H9 (cell line): ENCODE data around the gene IQSEC2. TPM values are rescaled to one million over a fixed set of nuclear protein-coding genes. Genes with fewer than 3 reads are reported as not detected.

Experiments
- DNase-seq: peaks from one replicate; pipeline ENCODE4 v3.0.0-alpha.2; 2017
- H2AFZ ChIP-seq: one replicate; pipeline ENCODE4 v1.6.1; 2013; ENCODE audit warnings: mild to moderate bottlenecking, low read length, control low read depth, moderate library complexity
- H2AK5ac ChIP-seq: 2 replicates; pipeline ENCODE4 v1.6.1; 2013; ENCODE audit warnings: low read length, control low read depth, mixed read lengths; ENCODE audit not compliant: insufficient read length
- H2BK120ac ChIP-seq: one replicate; pipeline ENCODE4 v1.6.1; 2013; ENCODE audit warnings: low read depth, mild to moderate bottlenecking, low read length, control low read depth, inconsistent platforms; ENCODE audit not compliant: poor library complexity, severe bottlenecking
- H2BK12ac ChIP-seq: 2 replicates; pipeline ENCODE4 v1.6.1; 2013; ENCODE audit warnings: low read length, control low read depth, mixed read lengths, low read depth; ENCODE audit not compliant: insufficient read length
- H2BK15ac ChIP-seq: 2 replicates; pipeline ENCODE4 v1.6.1; 2013; ENCODE audit warnings: low read depth, low read length, control low read depth
- H2BK20ac ChIP-seq: one replicate; pipeline ENCODE4 v1.6.1; 2013; ENCODE audit warnings: low read depth, mild to moderate bottlenecking, low read length, control low read depth, inconsistent platforms; ENCODE audit not compliant: poor library complexity, severe bottlenecking
- H2BK5ac ChIP-seq: 2 replicates; pipeline ENCODE4 v1.6.1; 2013; ENCODE audit warnings: low read length, control low read depth, mixed read lengths; ENCODE audit not compliant: insufficient read length
- H3K14ac ChIP-seq: 2 replicates; pipeline ENCODE4 v1.6.1; 2013; ENCODE audit warnings: low read length, control low read depth; ENCODE audit not compliant: insufficient read depth
- H3K18ac ChIP-seq: 2 replicates; pipeline ENCODE4 v1.6.1; 2013; ENCODE audit warnings: low read depth, mild to moderate bottlenecking, mixed read lengths, low read length, control low read depth; ENCODE audit not compliant: insufficient read length
- H3K23ac ChIP-seq: 2 replicates; pipeline ENCODE4 v1.6.1; 2013; ENCODE audit warnings: low read length, control low read depth, mixed read lengths, low read depth; ENCODE audit not compliant: insufficient read length
- H3K23me2 ChIP-seq: 2 replicates; pipeline ENCODE4 v1.6.1; 2013; ENCODE audit warnings: low read depth, mild to moderate bottlenecking, mixed read lengths, low read length, control low read depth; ENCODE audit not compliant: insufficient read length, poor library complexity, severe bottlenecking
- H3K27ac ChIP-seq: 2 replicates; pipeline ENCODE4 v1.5.1; 2013; ENCODE audit warnings: low read length, control low read depth, mixed read lengths, low read depth; ENCODE audit not compliant: insufficient read length
- H3K27me3 ChIP-seq: 2 replicates; pipeline ENCODE4 v1.6.1; 2013; ENCODE audit warnings: low read length, control low read depth, inconsistent platforms; ENCODE audit not compliant: insufficient read depth
- H3K4ac ChIP-seq: 2 replicates; pipeline ENCODE4 v1.6.1; 2013; ENCODE audit warnings: low read depth, mild to moderate bottlenecking, control low read depth, inconsistent platforms, low read length, moderate library complexity
- H3K4me1 ChIP-seq: 2 replicates; pipeline ENCODE4 v1.6.1; 2013; ENCODE audit warnings: low read length, control low read depth, inconsistent platforms; ENCODE audit not compliant: insufficient read depth
- H3K4me2 ChIP-seq: 2 replicates; pipeline ENCODE4 v1.6.1; 2013; ENCODE audit warnings: low read length, control low read depth, mixed read lengths; ENCODE audit not compliant: insufficient read length, insufficient read depth
- H3K56ac ChIP-seq: 2 replicates; pipeline ENCODE4 v1.6.1; 2013; ENCODE audit warnings: low read depth, mild to moderate bottlenecking, mixed read lengths, low read length, control low read depth; ENCODE audit not compliant: insufficient read length
- H3K79me1 ChIP-seq: 2 replicates; pipeline ENCODE4 v1.6.1; 2013; ENCODE audit warnings: low read depth, mild to moderate bottlenecking, moderate library complexity, low read length, control low read depth, inconsistent platforms; ENCODE audit not compliant: insufficient read depth, poor library complexity, severe bottlenecking
- H3K79me2 ChIP-seq: 2 replicates; pipeline ENCODE4 v1.6.1; 2013; ENCODE audit warnings: low read length, control low read depth, inconsistent platforms; ENCODE audit not compliant: insufficient read depth
- H3K9ac ChIP-seq: 2 replicates; pipeline ENCODE4 v1.6.1; 2013; ENCODE audit warnings: low read length, control low read depth, mixed read lengths; ENCODE audit not compliant: insufficient read length; ENCODE audit errors: extremely low read depth
- H3K9me3 ChIP-seq: one replicate; pipeline ENCODE4 v1.6.1; 2013; ENCODE audit warnings: low read depth, low read length, inconsistent platforms; ENCODE audit not compliant: control insufficient read depth
- H3T11ph ChIP-seq: one replicate; pipeline ENCODE4 v1.6.1; 2013; ENCODE audit warnings: mild to moderate bottlenecking, low read length, control low read depth, inconsistent platforms
- H4K20me1 ChIP-seq: one replicate; pipeline ENCODE4 v1.6.1; 2013; ENCODE audit not compliant: control insufficient read depth, insufficient read length, insufficient read depth
- H4K5ac ChIP-seq: 2 replicates; pipeline ENCODE4 v1.6.1; 2013; ENCODE audit warnings: low read depth, mild to moderate bottlenecking, mixed read lengths, low read length, control low read depth; ENCODE audit not compliant: insufficient read length
- H4K8ac ChIP-seq: replicated peaks from 2 replicates; pipeline ENCODE4 v1.6.1; 2013; ENCODE audit warnings: low read length, control low read depth, mixed read lengths, low read depth; ENCODE audit not compliant: insufficient read length
- H4K91ac ChIP-seq: 2 replicates; pipeline ENCODE4 v1.6.1; 2013; ENCODE audit warnings: low read depth, mild to moderate bottlenecking, moderate library complexity, mixed read lengths, low read length, control low read depth; ENCODE audit not compliant: insufficient read length
- H3K27ac Mint-ChIP-seq, 3 experiments: 2 replicates in 2 of 3; 3 replicates in 1 of 3; pipeline ENCODE4 v1.8.0; 2020 to 2021; ENCODE audit warnings: mixed read lengths in 3 of 3, mild to moderate bottlenecking in 1 of 3, moderate library complexity in 1 of 3
- H3K27me3 Mint-ChIP-seq: 2 replicates; pipeline ENCODE4 v1.8.0; 2021; ENCODE audit warnings: low read depth, mild to moderate bottlenecking, moderate library complexity, mixed read lengths
- H3K36me3 Mint-ChIP-seq, 3 experiments: 2 replicates in 2 of 3; 3 replicates in 1 of 3; pipeline ENCODE4 v1.8.0; 2020 to 2021; ENCODE audit warnings: low read depth in 3 of 3, mixed read lengths in 3 of 3; ENCODE audit not compliant: insufficient read depth in 1 of 3
- H3K4me1 Mint-ChIP-seq, 2 experiments: 2 replicates each; pipeline ENCODE4 v1.8.0; 2020; ENCODE audit warnings: mixed read lengths in 2 of 2
- H3K4me3 Mint-ChIP-seq, 2 experiments: 2 replicates in 1 of 2; 3 replicates in 1 of 2; pipeline ENCODE4 v1.8.0; 2020 to 2021; ENCODE audit warnings: mild to moderate bottlenecking in 2 of 2, mixed read lengths in 2 of 2, moderate library complexity in 1 of 2
- H3K9me3 Mint-ChIP-seq, 2 experiments: 2 replicates in 1 of 2; 3 replicates in 1 of 2; pipeline ENCODE4 v1.8.0; 2020; ENCODE audit warnings: mild to moderate bottlenecking in 2 of 2, mixed read lengths in 2 of 2, moderate library complexity in 1 of 2
- CTCF ChIP-seq: fragments of 200-600 bp; sonication (generic); conservative IDR thresholded peaks from 3 replicates; pipeline ENCODE4 v1.8.0; 2021; ENCODE audit warnings: antibody characterized with exemption, mild to moderate bottlenecking
- WGBS: extraction: QIAGEN DNeasy Blood & Tissue Kit; methylation state at CpG from one replicate; pipeline ENCODE4 v1.1.7; 2013; ENCODE audit warnings: missing lambda C conversion rate, low lambda C conversion rate, mixed read lengths; ENCODE audit not compliant: insufficient read length; ENCODE audit errors: extremely low coverage; 5-methylcytosine and 5-hydroxymethylcytosine counted together
- total RNA-seq: library from RNA; stranded (reverse); gene quantifications from 2 replicates; pipeline ENCODE4 v1.2.1, GENCODE V29; 2021

IQSEC2 gene
- total RNA-seq, 1 experiment from 2014 or later = 7.0 TPM

- Histone ChIP-seq H3T11ph (no peak overlapping the region), H3K79me2 (peaks cover 11% of the 10 kb centered on the region; the same call in 1 of the 2 replicates), H3K27me3 (no peaks in the 10 kb centered on the region), H3K23me2 (no peaks in the 10 kb centered on the region), H3K9me3 (peaks cover 28% of the 10 kb centered on the region), H2AFZ (no peak overlapping the region), H3K27ac (no peak overlapping the region), H3K9ac (no peak overlapping the region), H3K23ac (no peak overlapping the region), H3K4me1 (no peaks in the 10 kb centered on the region), H4K8ac (no peak overlapping the region), H3K79me1 (no peaks in the 10 kb centered on the region), H3K4me2 (no peak overlapping the region), H2BK120ac (no peak overlapping the region), H2BK15ac (no peak overlapping the region), H4K91ac (no peak overlapping the region), H2BK5ac (no peak overlapping the region), H2AK5ac (no peak overlapping the region), H4K5ac (no peak overlapping the region), H3K56ac (no peak overlapping the region), H3K14ac (no peak overlapping the region), H2BK12ac (no peak overlapping the region), H3K18ac (no peak overlapping the region), H2BK20ac (no peak overlapping the region), H3K4ac (no peak overlapping the region), H4K20me1 (no peaks in the 10 kb centered on the region)
- Mint-ChIP-seq H3K4me1 (peaks cover 0 to 6% of the 10 kb centered on the region in 2 experiments; a peak in 1 of 4 replicates), H3K9me3 (peaks cover 74 to 81% of the 10 kb centered on the region in 2 experiments), H3K36me3 (peaks cover 0 to 14% (median 11%) of the 10 kb centered on the region in 3 experiments; a peak in 5 of 7 replicates), H3K27me3 (no peaks in the 10 kb centered on the region; the same call in 1 of the 2 replicates), H3K27ac (no peak overlapping the region), H3K4me3 (no peak overlapping the region)
- no peak for DNase-seq
- no peak for TF ChIP-seq CTCF
- no CpG with 5 or more reads among the region's 7 CpGs for WGBS
Measured at GRCh38 chrX:53309837-53310236, 28.5 kb upstream of the IQSEC2 start.
